ENCODE results near the gene TENT5C. TPM values are rescaled to one million over a fixed set of nuclear protein-coding genes. Genes with fewer than 3 reads are reported as not detected.

TENT5C gene
- total RNA-seq, 4 donors from 2014 or later: 0.60 to 2.5 (median 1.2) TPM

DNA sequence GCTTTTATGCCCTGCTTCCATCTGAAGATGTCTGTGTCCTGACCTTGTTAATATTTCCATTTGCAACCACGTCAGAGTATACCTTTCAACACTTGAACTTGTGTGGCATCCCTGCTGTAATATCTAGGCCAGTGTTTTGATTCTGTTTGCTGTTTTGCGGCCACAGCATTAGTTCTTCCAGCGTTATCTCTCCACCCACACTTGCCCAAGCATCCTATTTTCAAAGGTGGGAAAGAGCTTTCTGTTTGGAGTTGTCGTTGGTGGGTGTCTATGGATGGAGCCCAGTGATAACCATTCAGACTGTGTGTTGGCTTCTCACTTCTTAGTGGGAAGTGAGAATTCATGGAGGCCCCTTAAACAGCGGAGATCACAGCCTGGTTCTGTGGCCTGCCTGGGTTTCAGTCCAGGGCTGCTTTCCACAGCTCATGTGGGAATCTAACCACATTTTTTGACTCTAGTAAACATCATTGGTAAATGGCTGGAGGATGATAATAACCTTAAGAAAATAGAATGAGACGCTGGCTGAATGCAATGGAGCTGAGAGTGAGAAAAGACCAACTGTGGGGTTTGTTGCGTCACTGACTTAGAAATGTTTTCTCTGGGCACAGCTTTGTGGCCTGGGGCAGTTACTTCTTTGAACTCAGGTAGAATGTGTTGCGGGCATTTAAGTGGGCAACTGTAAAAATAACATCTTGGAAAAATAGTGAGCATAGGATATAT, 7.6 kb downstream of the TENT5C start:
- Histone ChIP-seq H3K4me1 (peaks cover 0 to 6% (median 0%) of the 10 kb centered on the region in 4 donors), H3K4me3 (no peak overlapping the region), H3K9me3 (no peaks in the 10 kb centered on the region), H3K27ac (no peak overlapping the region), H3K36me3 (no peaks in the 10 kb centered on the region), H3K27me3 (no peaks in the 10 kb centered on the region)
- DNase-seq (ENCODE audit: low spot score in 2 of 2): no peak
- TF ChIP-seq EP300 (IDR thresholded peaks at IDR 0.05) (no peak), CTCF (IDR thresholded peaks at IDR 0.05) (no peak), POLR2A (IDR thresholded peaks at IDR 0.05) (no peak)
- 73 to 75% methylated on average over 8 of the region's 8 CpGs for WGBS, 2 donors

- Histone ChIP-seq H3K27me3 (no peaks in the 10 kb centered on the region), H3K4me3 (no peak overlapping the region), H3K36me3 (no peaks in the 10 kb centered on the region), H3K27ac (no peak overlapping the region), H3K9me3 (no peaks in the 10 kb centered on the region), H3K4me1 (peaks cover 0 to 6% (median 0%) of the 10 kb centered on the region in 4 donors)
- no peak for TF ChIP-seq CTCF (IDR thresholded peaks at IDR 0.05)
- TF ChIP-seq POLR2A (IDR thresholded peaks at IDR 0.05): no peak
- TF ChIP-seq EP300 (IDR thresholded peaks at IDR 0.05): no peak
- DNase-seq (ENCODE audit: low spot score in 2 of 2): no peak
- 73 to 78% methylated on average over 9 of the region's 9 CpGs for WGBS, 2 donors
These were observed 8.3 kb downstream of the TENT5C start for GRCh38 chr1:117613969-117614729.

- no peak for TF ChIP-seq POLR2A (IDR thresholded peaks at IDR 0.05)
- TF ChIP-seq EP300 (IDR thresholded peaks at IDR 0.05): no peak
- no peak for TF ChIP-seq CTCF (IDR thresholded peaks at IDR 0.05)
- H3K4me3 ChIP-seq: no peak overlapping the region
- H3K9me3 ChIP-seq: no peaks in the 10 kb centered on the region
- H3K27ac ChIP-seq: no peak overlapping the region
- no peak for DNase-seq (ENCODE audit: low spot score in 2 of 2)
- peaks cover 0 to 6% (median 0%) of the 10 kb centered on the region in 4 donors for H3K4me1 ChIP-seq
- H3K27me3 ChIP-seq: no peaks in the 10 kb centered on the region
- no peaks in the 10 kb centered on the region for H3K36me3 ChIP-seq
- 81 to 83% methylated on average over 3 of the region's 3 CpGs for WGBS, 2 donors
These were observed 9.6 kb downstream of the TENT5C start for GRCh38 chr1:117615474-117615873.

DNA sequence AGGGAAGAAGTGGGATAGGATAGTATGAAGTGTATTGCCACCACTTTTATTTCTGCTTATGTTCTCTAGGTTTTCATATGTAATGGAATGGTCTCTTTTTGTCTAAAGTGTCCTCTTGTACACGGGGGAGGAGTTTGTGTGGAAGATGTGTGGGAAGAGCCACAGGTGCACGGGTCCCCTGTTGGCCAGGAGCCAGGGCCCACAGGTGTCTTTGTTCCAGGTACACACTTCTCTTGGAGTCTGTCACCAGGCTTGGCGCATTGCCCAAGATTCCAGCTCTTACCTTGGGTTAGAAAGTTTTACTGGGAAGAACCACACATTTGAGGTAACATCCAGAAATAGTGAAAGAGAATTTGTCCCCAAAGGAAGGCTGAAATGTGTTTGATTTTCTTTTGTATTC, 10.5 kb downstream of the TENT5C start:
- 86 to 90% methylated on average over 3 of the region's 3 CpGs for WGBS, 2 donors
- no peaks in the 10 kb centered on the region for H3K27me3 ChIP-seq
- H3K27ac ChIP-seq: no peak overlapping the region
- no peaks in the 10 kb centered on the region for H3K9me3 ChIP-seq
- peaks cover 0 to 6% (median 0%) of the 10 kb centered on the region in 4 donors for H3K4me1 ChIP-seq
- H3K36me3 ChIP-seq: no peaks in the 10 kb centered on the region
- H3K4me3 ChIP-seq: no peak overlapping the region
- no peak for DNase-seq (ENCODE audit: low spot score in 2 of 2)
- TF ChIP-seq POLR2A (IDR thresholded peaks at IDR 0.05) (no peak), CTCF (IDR thresholded peaks at IDR 0.05) (no peak), EP300 (IDR thresholded peaks at IDR 0.05) (no peak)

DNA sequence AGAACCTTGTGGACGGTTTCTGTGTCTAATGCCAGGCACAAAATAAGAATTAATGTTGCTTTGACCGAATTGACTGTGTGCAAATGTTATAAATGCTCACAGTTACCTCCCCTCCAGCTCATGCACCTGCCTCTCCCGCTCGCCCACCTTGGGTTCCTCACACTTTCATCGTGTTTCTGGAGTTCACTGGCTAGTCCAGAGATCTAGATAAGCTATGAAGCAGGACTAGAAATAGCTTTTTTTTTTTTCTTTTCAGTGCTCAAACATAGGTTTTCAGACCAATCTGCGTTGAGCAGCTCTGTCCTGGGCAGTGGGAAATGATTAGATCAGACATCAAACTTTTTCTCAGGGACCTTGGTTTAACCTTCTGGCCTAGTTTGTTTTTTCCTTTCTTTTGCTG, 11.1 kb downstream of the TENT5C start:
- H3K9me3 ChIP-seq: no peaks in the 10 kb centered on the region
- no peak overlapping the region for H3K4me3 ChIP-seq
- WGBS, 2 donors: 84 to 95% methylated on average over 6 of the region's 6 CpGs
- H3K4me1 ChIP-seq: peaks cover 0 to 6% (median 0%) of the 10 kb centered on the region in 4 donors
- H3K36me3 ChIP-seq: no peaks in the 10 kb centered on the region
- no peaks in the 10 kb centered on the region for H3K27me3 ChIP-seq
- no peak overlapping the region for H3K27ac ChIP-seq
- no peak for DNase-seq (ENCODE audit: low spot score in 2 of 2)
- TF ChIP-seq POLR2A (IDR thresholded peaks at IDR 0.05) (no peak), EP300 (IDR thresholded peaks at IDR 0.05) (no peak), CTCF (IDR thresholded peaks at IDR 0.05) (no peak)

Measured in tibial nerve (tissue), 4 donors.